ENCODE results near the gene GABARAP. TPM values are rescaled to one million over a fixed set of nuclear protein-coding genes. Genes with fewer than 3 reads are reported as not detected.
A peak's percentile ranks its signal among the peaks of the same experiment; 100 is the strongest.

Gene GABARAP
- polyA plus RNA-seq: 1,138 TPM

GRCh38 chr17:7241783-7242716 lies at the start of gene GABARAP:
GABARAP (minus strand) TSS chr17:7242449; CDS start chr17:7242330, 119 bp downstream.
- Mint-ChIP-seq H3K4me3 (peak within 1 kb of the TSS; percentile 87 to 98 (median 97)), H3K27ac (peak within 1 kb of the TSS; percentile 97 to 100 (median 99)), H3K4me1 (peaks cover 27 to 41% (median 33%) of the 10 kb centered on the region in 3 donors), H3K9me3 (no peaks in the 10 kb centered on the region), H3K36me3 (peaks cover 5% of the 10 kb centered on the region), H3K27me3 (no peaks in the 10 kb centered on the region)

GRCh38 chr17:7290685-7291084 lies 48.4 kb upstream of the GABARAP start:
- Mint-ChIP-seq H3K27me3 (peaks cover 28% of the 10 kb centered on the region), H3K9me3 (no peaks in the 10 kb centered on the region), H3K27ac (peak overlapping the region in 1 of 3 donors; percentile 62), H3K4me3 (no peak overlapping the region), H3K4me1 (peaks cover 0 to 10% (median 9%) of the 10 kb centered on the region in 3 donors), H3K36me3 (no peaks in the 10 kb centered on the region)

GRCh38 chr17:7290166-7290565 lies 47.9 kb upstream of the GABARAP start:
- Mint-ChIP-seq H3K27me3 (peaks cover 28% of the 10 kb centered on the region), H3K9me3 (no peaks in the 10 kb centered on the region), H3K4me1 (peaks cover 0 to 7% (median 6%) of the 10 kb centered on the region in 3 donors), H3K36me3 (no peaks in the 10 kb centered on the region), H3K27ac (no peak overlapping the region), H3K4me3 (no peak overlapping the region)

GRCh38 chr17:7289256-7290032 lies 47.2 kb upstream of the GABARAP start:
- no peaks in the 10 kb centered on the region for H3K9me3 Mint-ChIP-seq
- H3K27me3 Mint-ChIP-seq: peaks cover 28% of the 10 kb centered on the region
- H3K27ac Mint-ChIP-seq: no peak overlapping the region
- no peak overlapping the region for H3K4me3 Mint-ChIP-seq
- no peaks in the 10 kb centered on the region for H3K36me3 Mint-ChIP-seq
- peaks cover 0 to 5% (median 3%) of the 10 kb centered on the region in 3 donors for H3K4me1 Mint-ChIP-seq

GRCh38 chr17:7285679-7286078 lies 43.4 kb upstream of the GABARAP start:
- no peak overlapping the region for H3K4me3 Mint-ChIP-seq
- peaks cover 2 to 10% (median 9%) of the 10 kb centered on the region in 3 donors for H3K4me1 Mint-ChIP-seq
- H3K9me3 Mint-ChIP-seq: peaks cover 0 to 1% (median 0%) of the 10 kb centered on the region in 3 donors
- H3K27ac Mint-ChIP-seq: no peak overlapping the region
- peaks cover 40% of the 10 kb centered on the region for H3K27me3 Mint-ChIP-seq
- no peaks in the 10 kb centered on the region for H3K36me3 Mint-ChIP-seq

- peaks cover 0 to 1% (median 0%) of the 10 kb centered on the region in 3 donors for H3K9me3 Mint-ChIP-seq
- H3K36me3 Mint-ChIP-seq: no peaks in the 10 kb centered on the region
- H3K4me3 Mint-ChIP-seq: no peak overlapping the region
- peaks cover 38% of the 10 kb centered on the region for H3K27me3 Mint-ChIP-seq
- peaks cover 9 to 11% (median 9%) of the 10 kb centered on the region in 3 donors for H3K4me1 Mint-ChIP-seq
- no peak overlapping the region for H3K27ac Mint-ChIP-seq
Measured at GRCh38 chr17:7284911-7285310, 42.7 kb upstream of the GABARAP start.

GRCh38 chr17:7283471-7284216 lies 41.4 kb upstream of the GABARAP start:
- H3K4me3 Mint-ChIP-seq: peak overlapping the region in 2 of 4 donors; percentile 63 to 78
- H3K4me1 Mint-ChIP-seq: peaks cover 9 to 11% (median 9%) of the 10 kb centered on the region in 3 donors
- no peaks in the 10 kb centered on the region for H3K36me3 Mint-ChIP-seq
- peaks cover 0 to 1% (median 0%) of the 10 kb centered on the region in 3 donors for H3K9me3 Mint-ChIP-seq
- peak overlapping the region in 2 of 3 donors; percentile 57 to 59 for H3K27ac Mint-ChIP-seq
- peaks cover 33% of the 10 kb centered on the region for H3K27me3 Mint-ChIP-seq

GRCh38 chr17:7282752-7283321 lies 40.6 kb upstream of the GABARAP start:
- Mint-ChIP-seq H3K36me3 (no peaks in the 10 kb centered on the region), H3K4me1 (peaks cover 9 to 11% (median 9%) of the 10 kb centered on the region in 3 donors), H3K4me3 (peak overlapping the region; percentile 2 to 77 (median 54)), H3K27me3 (peaks cover 32% of the 10 kb centered on the region), H3K27ac (peak overlapping the region in 1 of 3 donors; percentile 59), H3K9me3 (peaks cover 0 to 1% (median 0%) of the 10 kb centered on the region in 3 donors)

GRCh38 chr17:7281953-7282751 lies 39.9 kb upstream of the GABARAP start:
- H3K9me3 Mint-ChIP-seq: peaks cover 0 to 1% (median 0%) of the 10 kb centered on the region in 3 donors
- H3K4me3 Mint-ChIP-seq: peak overlapping the region; percentile 69 to 95 (median 86)
- peaks cover 32% of the 10 kb centered on the region for H3K27me3 Mint-ChIP-seq
- no peaks in the 10 kb centered on the region for H3K36me3 Mint-ChIP-seq
- peaks cover 9 to 11% (median 9%) of the 10 kb centered on the region in 3 donors for H3K4me1 Mint-ChIP-seq
- H3K27ac Mint-ChIP-seq: peak overlapping the region in 1 of 3 donors; percentile 53

GRCh38 chr17:7281074-7281952 lies 39.1 kb upstream of the GABARAP start, which contains the start of gene SLC2A4:
SLC2A4 (plus strand) TSS chr17:7281718; CDS start chr17:7281935, 217 bp downstream.
- Mint-ChIP-seq H3K36me3 (no peaks in the 10 kb centered on the region), H3K4me3 (peak within 1 kb of the TSS; percentile 69 to 95 (median 88)), H3K9me3 (peaks cover 0 to 1% (median 0%) of the 10 kb centered on the region in 3 donors), H3K27me3 (peaks cover 26% of the 10 kb centered on the region), H3K27ac (peak within 1 kb of the TSS in 2 of 3 donors; percentile 53 to 83), H3K4me1 (peaks cover 9 to 11% (median 9%) of the 10 kb centered on the region in 3 donors)

- Mint-ChIP-seq H3K27me3 (peaks cover 24% of the 10 kb centered on the region), H3K4me3 (peak overlapping the region; percentile 69 to 95 (median 88)), H3K27ac (peak overlapping the region in 2 of 3 donors; percentile 53 to 83), H3K9me3 (peaks cover 0 to 1% (median 0%) of the 10 kb centered on the region in 3 donors), H3K36me3 (no peaks in the 10 kb centered on the region), H3K4me1 (peaks cover 9 to 11% (median 9%) of the 10 kb centered on the region in 3 donors)
Measured at GRCh38 chr17:7280519-7281073, 38.3 kb upstream of the GABARAP start.

GRCh38 chr17:7279448-7279847 lies 37.2 kb upstream of the GABARAP start:
- H3K4me1 Mint-ChIP-seq: peaks cover 9 to 11% (median 9%) of the 10 kb centered on the region in 3 donors
- H3K9me3 Mint-ChIP-seq: peaks cover 0 to 1% (median 0%) of the 10 kb centered on the region in 3 donors
- peak overlapping the region in 1 of 3 donors; percentile 10 for H3K27ac Mint-ChIP-seq
- H3K27me3 Mint-ChIP-seq: peaks cover 22% of the 10 kb centered on the region
- no peaks in the 10 kb centered on the region for H3K36me3 Mint-ChIP-seq
- H3K4me3 Mint-ChIP-seq: peak overlapping the region in 1 of 4 donors; percentile 76

All from IgD-negative memory B cell (primary cell).